ENCODE results near the gene MX1. TPM values are rescaled to one million over a fixed set of nuclear protein-coding genes. Genes with fewer than 3 reads are reported as not detected.

MX1 gene
- total RNA-seq, 2 experiments from 2014 or later = 82.3 to 86.3 TPM

- H3K9me3 ChIP-seq (ENCODE audit: control insufficient read depth in 1 of 2, insufficient read depth in 1 of 2, low read length in 2 of 2) = no peaks in the 10 kb centered on the region
- H3K4me3 Mint-ChIP-seq = no peak overlapping the region
- DNase-seq = no peak
- H3K4me1 Mint-ChIP-seq (ENCODE audit: low read depth) = no peaks in the 10 kb centered on the region
- H3K36me3 Mint-ChIP-seq (ENCODE audit: low read depth) = peaks cover 96% of the 10 kb centered on the region
- ChIA-PET POLR2A (no interaction called here), CTCF (no interaction called here)
- intact Hi-C loops (cut with DNase I, micrococcal nuclease) = no loop called here
- no peak overlapping the region for H3K4me3 ChIP-seq (ENCODE audit: low read length)
- H3K27me3 ChIP-seq (ENCODE audit: control insufficient read depth in 1 of 2, insufficient read depth in 2 of 2, low read length in 2 of 2) = no peaks in the 10 kb centered on the region
- no peaks in the 10 kb centered on the region for H3K4me1 ChIP-seq (ENCODE audit: insufficient read depth, low read length)
- H3K27me3 Mint-ChIP-seq = no peaks in the 10 kb centered on the region
- no peak overlapping the region for H3K27ac Mint-ChIP-seq
- H3K36me3 ChIP-seq (ENCODE audit: insufficient read depth, low read length) = peaks cover 79% of the 10 kb centered on the region
- no peak for ATAC-seq (ENCODE audit: poor library complexity)
- no peaks in the 10 kb centered on the region for H3K9me3 Mint-ChIP-seq
- TF ChIP-seq CTCF (IDR thresholded peaks at IDR 0.05) = no peak
- H3K27ac ChIP-seq (ENCODE audit: low read depth in 1 of 2, low read length in 2 of 2) = no peak overlapping the region
Observed at GRCh38 chr21:41403966-41404365, 22.1 kb upstream of the MX1 start.

GRCh38 chr21:41405321-41405720, 20.7 kb upstream of the MX1 start:
- Mint-ChIP-seq H3K27me3 (no peaks in the 10 kb centered on the region), H3K9me3 (no peaks in the 10 kb centered on the region), H3K27ac (no peak overlapping the region), H3K36me3 (ENCODE audit: low read depth) (peaks cover 96% of the 10 kb centered on the region), H3K4me1 (ENCODE audit: low read depth) (no peaks in the 10 kb centered on the region), H3K4me3 (no peak overlapping the region)
- H3K4me1 ChIP-seq (ENCODE audit: insufficient read depth, low read length) = no peaks in the 10 kb centered on the region
- ATAC-seq (ENCODE audit: poor library complexity) (no peak), DNase-seq (no peak)
- H3K27ac ChIP-seq (ENCODE audit: low read depth in 1 of 2, low read length in 2 of 2) = no peak overlapping the region
- H3K27me3 ChIP-seq (ENCODE audit: control insufficient read depth in 1 of 2, insufficient read depth in 2 of 2, low read length in 2 of 2) = no peaks in the 10 kb centered on the region
- intact Hi-C loops (cut with DNase I, micrococcal nuclease) = loop anchor here in 1 of 2 experiments (5.0 kb wide), 1 partner anchor 33 kb away; no protein-coding TSS in a partner anchor
- POLR2A ChIA-PET = interaction anchor here (1.1 kb wide), 1 partner anchor 13 kb away, joined by 3 read pairs; no protein-coding TSS in a partner anchor
- H3K4me3 ChIP-seq (ENCODE audit: low read length) = no peak overlapping the region
- H3K9me3 ChIP-seq (ENCODE audit: control insufficient read depth in 1 of 2, insufficient read depth in 1 of 2, low read length in 2 of 2) = no peaks in the 10 kb centered on the region
- CTCF ChIA-PET = no interaction called here
- peaks cover 77% of the 10 kb centered on the region for H3K36me3 ChIP-seq (ENCODE audit: insufficient read depth, low read length)
- no peak for TF ChIP-seq CTCF (IDR thresholded peaks at IDR 0.05)

GRCh38 chr21:41406340-41406739, 19.7 kb upstream of the MX1 start:
- no peaks in the 10 kb centered on the region for H3K27me3 ChIP-seq (ENCODE audit: control insufficient read depth in 1 of 2, insufficient read depth in 2 of 2, low read length in 2 of 2)
- Mint-ChIP-seq H3K36me3 (ENCODE audit: low read depth) (peaks cover 96% of the 10 kb centered on the region), H3K27me3 (no peaks in the 10 kb centered on the region), H3K27ac (no peak overlapping the region), H3K4me3 (no peak overlapping the region), H3K4me1 (ENCODE audit: low read depth) (no peaks in the 10 kb centered on the region), H3K9me3 (no peaks in the 10 kb centered on the region)
- DNase-seq = peak in 1 of 14 experiments; percentile 34
- H3K36me3 ChIP-seq (ENCODE audit: insufficient read depth, low read length) = peaks cover 77% of the 10 kb centered on the region
- no peak overlapping the region for H3K4me3 ChIP-seq (ENCODE audit: low read length)
- H3K27ac ChIP-seq (ENCODE audit: low read depth in 1 of 2, low read length in 2 of 2) = no peak overlapping the region
- ChIA-PET CTCF (no interaction called here), POLR2A (interaction anchor here (1.1 kb wide), 1 partner anchor 12 kb away, joined by 3 read pairs; no protein-coding TSS in a partner anchor)
- H3K4me1 ChIP-seq (ENCODE audit: insufficient read depth, low read length) = no peaks in the 10 kb centered on the region
- intact Hi-C loops (cut with DNase I, micrococcal nuclease) = loop anchor here in 1 of 2 experiments (5.0 kb wide), 1 partner anchor 34 kb away; no protein-coding TSS in a partner anchor
- ATAC-seq (ENCODE audit: poor library complexity) = no peak
- peaks cover 0 to 8% of the 10 kb centered on the region in 2 experiments for H3K9me3 ChIP-seq (ENCODE audit: control insufficient read depth in 1 of 2, insufficient read depth in 1 of 2, low read length in 2 of 2)
- TF ChIP-seq CTCF (IDR thresholded peaks at IDR 0.05) = no peak

All from CD4-positive, alpha-beta T cell (primary cell).